Loucy (cell line): Measurements from ENCODE around the gene GRID2.

Experiments used
- H2AFZ ChIP-seq: fragments of 200-600 bp; sonication (generic); 2 replicates; pipeline ENCODE4 v1.6.0; 2016; ENCODE audit warnings: antibody characterized with exemption, mild to moderate bottlenecking, low read length, moderate library complexity
- H3F3A ChIP-seq: fragments of 200-600 bp; 2 replicates; pipeline ENCODE4 v1.6.0; 2016; ENCODE audit warnings: antibody characterized with exemption, low read depth, mild to moderate bottlenecking
- H3K27me3 ChIP-seq: fragments of 200-600 bp; sonication (generic); 2 replicates; pipeline ENCODE4 v1.6.1; 2014; ENCODE audit warnings: low read length, mild to moderate bottlenecking; ENCODE audit not compliant: insufficient read depth, poor library complexity, severe bottlenecking
- H3K36me3 ChIP-seq: fragments of 200-600 bp; sonication (generic); 2 replicates; pipeline ENCODE4 v1.6.1; 2016; ENCODE audit warnings: low read length; ENCODE audit not compliant: insufficient read depth
- H3K4me1 ChIP-seq: fragments of 200-600 bp; sonication (generic); 2 replicates; pipeline ENCODE4 v1.5.1; 2014; ENCODE audit warnings: low read length, mild to moderate bottlenecking; ENCODE audit not compliant: insufficient read depth, poor library complexity, severe bottlenecking
- H3K4me2 ChIP-seq: fragments of 200-600 bp; sonication (generic); 2 replicates; pipeline ENCODE4 v1.6.0; 2014; ENCODE audit warnings: antibody characterized with exemption, low read length, low read depth, mild to moderate bottlenecking; ENCODE audit not compliant: poor library complexity, severe bottlenecking
- H3K4me3 ChIP-seq: fragments of 200-600 bp; sonication (generic); 2 replicates; pipeline ENCODE4 v1.5.1; 2014; ENCODE audit warnings: low read length, mild to moderate bottlenecking, mixed read lengths; ENCODE audit not compliant: poor library complexity, severe bottlenecking
- H3K79me2 ChIP-seq: fragments of 200-600 bp; sonication (generic); 2 replicates; pipeline ENCODE4 v1.6.1; 2014; ENCODE audit warnings: low read length; ENCODE audit not compliant: insufficient read depth
- H3K9ac ChIP-seq: fragments of 200-600 bp; sonication (generic); 2 replicates; pipeline ENCODE4 v1.6.0; 2014; ENCODE audit warnings: mild to moderate bottlenecking, low read depth, low read length, moderate library complexity; ENCODE audit not compliant: poor library complexity, severe bottlenecking
- H3K9me2 ChIP-seq: fragments of 200-600 bp; sonication (generic); replicated peaks from 2 replicates; pipeline ENCODE4 v1.6.1; 2016; ENCODE audit warnings: low read depth, low read length, mixed read lengths
- H3K9me3 ChIP-seq: fragments of 200-600 bp; sonication (generic); 2 replicates; pipeline ENCODE4 v1.6.1; 2014; ENCODE audit warnings: mild to moderate bottlenecking, antibody characterized with exemption, low read length, low read depth; ENCODE audit not compliant: insufficient read depth
- H4K20me1 ChIP-seq: fragments of 200-600 bp; sonication (generic); 2 replicates; pipeline ENCODE4 v1.6.0; 2014; ENCODE audit warnings: antibody characterized with exemption, low read length, mild to moderate bottlenecking; ENCODE audit not compliant: insufficient read depth, poor library complexity, severe bottlenecking
- EZH2phosphoT487 ChIP-seq: fragments of 200-600 bp; IDR thresholded peaks from 2 replicates; pipeline ENCODE4 v1.6.1; 2018; ENCODE audit warnings: antibody characterized with exemption, mild to moderate bottlenecking, moderate library complexity, borderline replicate concordance
- TF ChIP-seq, protein P1 (sequence below): fragments of 200-600 bp; sonication (generic); conservative IDR thresholded peaks from 2 replicates; pipeline ENCODE4 v1.5.1; 2014; ENCODE audit warnings: mild to moderate bottlenecking, antibody characterized with exemption, low read length

GRID2 gene

DNA sequence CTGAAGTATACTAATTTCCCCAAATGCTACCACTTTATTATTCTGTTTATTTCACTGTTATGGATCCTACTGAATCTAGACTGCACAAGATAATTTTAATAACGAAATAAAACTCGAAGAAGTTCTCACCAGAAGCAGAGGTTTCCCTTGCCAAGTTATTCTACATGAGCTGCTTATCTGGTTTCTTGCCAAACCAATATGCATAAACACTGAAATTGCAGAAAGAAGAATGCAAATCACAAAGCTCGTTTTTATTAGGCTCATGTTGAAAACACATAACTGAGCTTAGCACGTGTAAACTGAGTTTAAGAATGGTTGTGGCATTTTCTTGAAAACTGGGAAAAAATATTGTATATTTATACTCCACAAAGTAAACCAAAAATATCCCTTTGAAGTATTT is 35.9 kb downstream of the GRID2 start:
- Histone ChIP-seq H3K9me3 (no peaks in the 10 kb centered on the region), H2AFZ (no peak overlapping the region), H3F3A (no peaks in the 10 kb centered on the region), H3K36me3 (no peaks in the 10 kb centered on the region), H3K4me3 (no peak overlapping the region), H3K79me2 (no peaks in the 10 kb centered on the region), H3K9me2 (no peaks in the 10 kb centered on the region), H4K20me1 (no peaks in the 10 kb centered on the region), H3K4me2 (no peak overlapping the region), H3K27me3 (no peaks in the 10 kb centered on the region), H3K4me1 (no peaks in the 10 kb centered on the region), H3K9ac (no peak overlapping the region)
- TF ChIP-seq, protein P1, sequence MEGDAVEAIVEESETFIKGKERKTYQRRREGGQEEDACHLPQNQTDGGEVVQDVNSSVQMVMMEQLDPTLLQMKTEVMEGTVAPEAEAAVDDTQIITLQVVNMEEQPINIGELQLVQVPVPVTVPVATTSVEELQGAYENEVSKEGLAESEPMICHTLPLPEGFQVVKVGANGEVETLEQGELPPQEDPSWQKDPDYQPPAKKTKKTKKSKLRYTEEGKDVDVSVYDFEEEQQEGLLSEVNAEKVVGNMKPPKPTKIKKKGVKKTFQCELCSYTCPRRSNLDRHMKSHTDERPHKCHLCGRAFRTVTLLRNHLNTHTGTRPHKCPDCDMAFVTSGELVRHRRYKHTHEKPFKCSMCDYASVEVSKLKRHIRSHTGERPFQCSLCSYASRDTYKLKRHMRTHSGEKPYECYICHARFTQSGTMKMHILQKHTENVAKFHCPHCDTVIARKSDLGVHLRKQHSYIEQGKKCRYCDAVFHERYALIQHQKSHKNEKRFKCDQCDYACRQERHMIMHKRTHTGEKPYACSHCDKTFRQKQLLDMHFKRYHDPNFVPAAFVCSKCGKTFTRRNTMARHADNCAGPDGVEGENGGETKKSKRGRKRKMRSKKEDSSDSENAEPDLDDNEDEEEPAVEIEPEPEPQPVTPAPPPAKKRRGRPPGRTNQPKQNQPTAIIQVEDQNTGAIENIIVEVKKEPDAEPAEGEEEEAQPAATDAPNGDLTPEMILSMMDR, result no peak
- no peak for TF ChIP-seq EZH2phosphoT487

DNA sequence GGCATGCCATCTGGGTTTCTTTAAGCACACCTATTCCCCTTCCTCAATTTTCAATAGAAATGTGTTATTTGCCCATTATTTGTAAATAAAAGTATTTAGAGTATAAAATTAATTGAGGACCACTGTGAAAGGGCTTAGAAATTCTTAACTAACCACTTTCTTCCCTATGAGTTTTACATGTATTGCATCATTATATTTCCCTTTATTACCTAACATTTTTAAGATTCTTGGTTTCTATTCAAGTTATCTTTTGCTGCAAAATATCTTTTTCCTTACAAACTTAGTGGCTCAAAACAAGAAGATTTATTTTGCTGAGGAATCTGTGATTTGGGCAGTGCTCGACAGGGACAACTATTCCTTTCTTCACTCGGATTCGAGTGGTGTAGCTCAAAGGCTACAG is 40.5 kb downstream of the GRID2 start:
- Histone ChIP-seq H4K20me1 (no peaks in the 10 kb centered on the region), H3K9me2 (no peaks in the 10 kb centered on the region), H3F3A (no peaks in the 10 kb centered on the region), H3K4me2 (no peak overlapping the region), H3K9me3 (no peaks in the 10 kb centered on the region), H3K4me1 (no peaks in the 10 kb centered on the region), H3K4me3 (no peak overlapping the region), H3K36me3 (no peaks in the 10 kb centered on the region), H3K79me2 (no peaks in the 10 kb centered on the region), H2AFZ (no peak overlapping the region), H3K9ac (no peak overlapping the region), H3K27me3 (no peaks in the 10 kb centered on the region)
- TF ChIP-seq, protein P1, result no peak
- TF ChIP-seq EZH2phosphoT487, result no peak

DNA sequence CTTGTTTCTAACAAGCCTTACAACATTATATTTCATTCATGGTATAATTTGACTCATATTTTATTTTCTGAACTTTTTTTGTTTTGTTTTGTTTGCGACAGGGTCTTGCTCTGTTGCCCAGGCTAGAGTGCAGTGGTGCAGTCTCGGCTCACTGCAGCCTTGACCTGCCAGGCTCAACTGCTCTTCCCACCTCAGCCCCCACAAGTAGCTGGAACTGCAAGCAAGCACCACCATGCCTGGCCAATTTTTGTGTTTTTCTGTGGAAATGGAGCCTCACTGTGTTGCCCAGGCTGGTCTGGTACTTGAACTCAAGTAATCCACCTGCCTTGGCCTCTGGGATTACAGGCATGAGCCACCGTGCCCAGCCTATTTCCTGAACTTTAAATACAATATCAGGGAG is 42.5 kb downstream of the GRID2 start:
- Histone ChIP-seq H3K27me3 (no peaks in the 10 kb centered on the region), H3F3A (no peaks in the 10 kb centered on the region), H3K4me1 (no peaks in the 10 kb centered on the region), H2AFZ (no peak overlapping the region), H3K4me2 (no peak overlapping the region), H3K9me2 (no peaks in the 10 kb centered on the region), H3K9me3 (no peaks in the 10 kb centered on the region), H3K9ac (no peak overlapping the region), H3K36me3 (no peaks in the 10 kb centered on the region), H4K20me1 (no peaks in the 10 kb centered on the region), H3K79me2 (no peaks in the 10 kb centered on the region), H3K4me3 (no peak overlapping the region)
- TF ChIP-seq, protein P1, result no peak
- TF ChIP-seq EZH2phosphoT487, result no peak
